Anterior cingulate cortex (tissue), 58 donors: ENCODE measurements around the gene RANBP3.
"Not testable (repeated sequence)": the region's sequence is repeated elsewhere in the genome, so short reads cannot be mapped to it uniquely, and the experiment has no call there.

ENCODE experiments used
- DNase-seq, 58 donors: peaks; one replicate each; lab custom pipeline; 2025; lab: John Stamatoyannopoulos, UW

RANBP3 gene

GRCh38 chr19:6007866-6008265 is 29.9 kb upstream of the RANBP3 start:
- no peak for DNase-seq

GRCh38 chr19:6006896-6007295 is 29.0 kb upstream of the RANBP3 start:
- no peak for DNase-seq

- not testable (repeated sequence) for DNase-seq
Measured at GRCh38 chr19:6006070-6006446, 28.1 kb upstream of the RANBP3 start.

- DNase-seq, result no peak
Measured at GRCh38 chr19:6005321-6006069, 27.6 kb upstream of the RANBP3 start.

- no peak for DNase-seq
Measured at GRCh38 chr19:6003976-6004375, 26.0 kb upstream of the RANBP3 start.

GRCh38 chr19:6002591-6002990 is 24.7 kb upstream of the RANBP3 start:
- DNase-seq, result no peak

- DNase-seq, result no peak
Measured at GRCh38 chr19:6000228-6000847, 22.4 kb upstream of the RANBP3 start.

- DNase-seq, result no peak
Measured at GRCh38 chr19:5999693-6000092, 21.8 kb upstream of the RANBP3 start.

GRCh38 chr19:5997371-5997770 is 19.4 kb upstream of the RANBP3 start:
- no peak for DNase-seq

GRCh38 chr19:5996623-5997320 is 18.8 kb upstream of the RANBP3 start:
- no peak for DNase-seq

GRCh38 chr19:5996102-5996501 is 18.2 kb upstream of the RANBP3 start:
- DNase-seq, result peak in 1 of 58 donors; percentile 25

- DNase-seq, result no peak
Measured at GRCh38 chr19:5995606-5996005, 17.7 kb upstream of the RANBP3 start.

- DNase-seq, result no peak
Measured at GRCh38 chr19:5994405-5995165, 16.6 kb upstream of the RANBP3 start.

- no peak for DNase-seq
Measured at GRCh38 chr19:5993648-5994358, 15.9 kb upstream of the RANBP3 start.

GRCh38 chr19:5993201-5993600 is 15.3 kb upstream of the RANBP3 start:
- DNase-seq, result no peak

- no peak for DNase-seq
Measured at GRCh38 chr19:5992756-5993155, 14.8 kb upstream of the RANBP3 start.

- DNase-seq, result no peak
Measured at GRCh38 chr19:5991244-5991838, 13.4 kb upstream of the RANBP3 start.

GRCh38 chr19:5990289-5990797 is 12.4 kb upstream of the RANBP3 start:
- peak in 4 of 58 donors; percentile 3 to 12 (median 8) for DNase-seq

GRCh38 chr19:5989388-5990074 is 11.6 kb upstream of the RANBP3 start:
- DNase-seq, result no peak
